ENCODE measurements around the gene ABL1. TPM values are rescaled to one million over a fixed set of nuclear protein-coding genes. Genes with fewer than 3 reads are reported as not detected.

The ABL1 gene
- total RNA-seq, 1 donor from 2014 or later, result 121 TPM

DNA sequence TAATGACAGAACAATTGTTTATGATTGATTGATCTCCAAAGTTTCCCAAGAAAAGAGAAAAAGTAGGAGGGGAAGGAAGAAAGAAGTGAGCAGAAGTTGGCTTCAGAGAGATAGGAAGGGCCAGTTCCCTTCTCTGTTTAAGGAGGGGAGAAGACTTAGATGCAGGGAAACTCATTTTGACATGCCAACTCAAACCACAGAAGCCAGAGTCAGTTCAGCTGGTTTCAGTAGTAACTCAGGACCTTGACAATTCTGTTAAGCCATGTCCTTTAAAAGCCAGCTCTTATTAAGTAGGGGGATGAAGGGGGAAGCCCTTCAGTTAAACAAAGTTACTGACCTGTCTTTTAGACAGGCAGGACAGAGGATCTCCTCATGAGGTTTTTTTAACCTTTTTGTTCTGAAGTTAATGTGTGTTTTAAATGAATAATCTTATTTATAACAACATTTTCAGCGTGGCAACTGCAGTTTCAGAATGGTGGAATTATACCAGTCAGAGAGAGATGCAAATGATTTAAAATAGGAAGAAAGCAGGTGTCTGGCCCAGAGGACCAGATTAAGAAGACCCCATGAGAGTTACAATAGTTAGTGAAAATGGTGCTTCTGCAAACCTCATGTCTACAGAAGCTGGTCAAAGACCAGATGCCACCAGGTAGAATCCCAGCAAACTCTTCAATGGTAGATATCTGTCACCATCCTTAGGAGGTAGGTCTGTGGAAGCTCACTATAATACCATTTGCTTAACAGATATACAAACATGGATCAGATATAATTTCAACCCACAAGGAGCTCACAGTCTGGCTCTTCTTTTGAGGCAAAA, 29.3 kb upstream of the ABL1 start:
- Mint-ChIP-seq H3K9me3 (ENCODE audit: unreplicated experiment) (no peaks in the 10 kb centered on the region), H3K4me3 (ENCODE audit: unreplicated experiment) (no peak overlapping the region), H3K36me3 (ENCODE audit: low read depth, unreplicated experiment) (peaks cover 6% of the 10 kb centered on the region), H3K27me3 (ENCODE audit: unreplicated experiment) (no peaks in the 10 kb centered on the region), H3K4me1 (ENCODE audit: unreplicated experiment) (peaks cover 4% of the 10 kb centered on the region), H3K27ac (ENCODE audit: unreplicated experiment) (peak overlapping the region; percentile 26)
- TF ChIP-seq CTCF (IDR thresholded peaks at IDR 0.05; ENCODE audit: unreplicated experiment), result no peak
- DNase-seq (ENCODE audit: low spot score), result no peak

DNA sequence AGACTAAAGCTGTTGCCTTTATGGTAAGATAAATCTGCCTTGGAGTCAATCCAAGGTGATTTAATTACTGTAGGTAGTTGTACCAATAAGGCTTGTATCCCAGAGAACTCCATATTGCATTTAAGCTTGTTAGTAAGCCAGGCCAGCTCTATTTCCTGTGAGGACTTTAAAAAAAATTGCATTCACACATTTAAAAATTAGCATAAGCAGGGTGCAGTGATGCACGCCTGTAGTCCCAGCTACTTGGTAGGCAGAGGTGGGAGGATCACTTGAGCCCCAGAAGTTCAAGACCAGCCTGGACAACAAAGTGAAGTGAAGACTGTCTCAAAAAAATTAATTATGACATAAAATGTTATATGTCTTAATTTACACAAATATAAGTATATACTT, 28.7 kb upstream of the ABL1 start:
- no peak for TF ChIP-seq CTCF (IDR thresholded peaks at IDR 0.05; ENCODE audit: unreplicated experiment)
- Mint-ChIP-seq H3K36me3 (ENCODE audit: low read depth, unreplicated experiment) (peaks cover 6% of the 10 kb centered on the region), H3K4me1 (ENCODE audit: unreplicated experiment) (peaks cover 4% of the 10 kb centered on the region), H3K9me3 (ENCODE audit: unreplicated experiment) (no peaks in the 10 kb centered on the region), H3K27me3 (ENCODE audit: unreplicated experiment) (no peaks in the 10 kb centered on the region), H3K4me3 (ENCODE audit: unreplicated experiment) (no peak overlapping the region), H3K27ac (ENCODE audit: unreplicated experiment) (no peak overlapping the region)
- no peak for DNase-seq (ENCODE audit: low spot score)

DNA sequence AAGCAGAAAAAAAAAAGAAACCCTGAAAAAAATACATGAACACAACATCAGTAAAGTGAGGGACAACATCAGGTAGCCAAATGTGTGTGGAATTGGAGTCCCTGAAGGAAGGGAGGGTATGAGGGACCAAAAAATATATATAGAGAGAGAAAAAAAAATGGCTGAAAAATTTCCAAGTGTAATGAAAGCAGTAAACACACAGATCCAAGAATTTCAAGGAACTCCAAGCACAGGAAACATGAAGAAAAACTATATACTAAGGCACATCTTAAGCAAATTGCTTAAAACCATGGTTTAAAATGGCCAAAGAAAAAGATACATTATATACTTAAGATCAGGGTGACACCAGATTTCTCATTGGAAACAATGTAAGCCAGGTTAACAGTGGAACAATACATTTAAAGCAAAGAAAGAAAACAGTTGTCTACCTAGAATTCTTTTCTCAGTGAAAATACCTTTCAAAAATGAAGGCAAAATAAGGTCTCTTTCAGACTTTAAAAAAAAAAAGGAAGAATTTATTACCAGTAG, 24.4 kb upstream of the ABL1 start:
- no peaks in the 10 kb centered on the region for H3K9me3 Mint-ChIP-seq (ENCODE audit: unreplicated experiment)
- no peak for TF ChIP-seq CTCF (IDR thresholded peaks at IDR 0.05; ENCODE audit: unreplicated experiment)
- no peaks in the 10 kb centered on the region for H3K4me1 Mint-ChIP-seq (ENCODE audit: unreplicated experiment)
- H3K4me3 Mint-ChIP-seq (ENCODE audit: unreplicated experiment), result no peak overlapping the region
- no peak overlapping the region for H3K27ac Mint-ChIP-seq (ENCODE audit: unreplicated experiment)
- no peaks in the 10 kb centered on the region for H3K27me3 Mint-ChIP-seq (ENCODE audit: unreplicated experiment)
- peaks cover 6% of the 10 kb centered on the region for H3K36me3 Mint-ChIP-seq (ENCODE audit: low read depth, unreplicated experiment)
- DNase-seq (ENCODE audit: low spot score), result no peak

- H3K4me3 Mint-ChIP-seq (ENCODE audit: unreplicated experiment), result no peak overlapping the region
These were observed 19.7 kb upstream of the ABL1 start for GRCh38 chr9:130815242-130815808.

More at GRCh38 chr9:130815242-130815808, 19.7 kb upstream of the ABL1 start:
- H3K36me3 Mint-ChIP-seq (ENCODE audit: low read depth, unreplicated experiment), result peaks cover 5% of the 10 kb centered on the region
- H3K4me1 Mint-ChIP-seq (ENCODE audit: unreplicated experiment), result no peaks in the 10 kb centered on the region
- no peaks in the 10 kb centered on the region for H3K9me3 Mint-ChIP-seq (ENCODE audit: unreplicated experiment)
- TF ChIP-seq CTCF (IDR thresholded peaks at IDR 0.05; ENCODE audit: unreplicated experiment), result no peak
- H3K27ac Mint-ChIP-seq (ENCODE audit: unreplicated experiment), result peak overlapping the region; percentile 49
- peaks cover 3% of the 10 kb centered on the region for H3K27me3 Mint-ChIP-seq (ENCODE audit: unreplicated experiment)
- DNase-seq (ENCODE audit: low spot score), result no peak

All from endothelial cell (in vitro differentiated cells).